Chondrocyte (in vitro differentiated cells): ENCODE results near the gene ABHD6. TPM values are rescaled to one million over a fixed set of nuclear protein-coding genes. Genes with fewer than 3 reads are reported as not detected.

Experiments used
- DNase-seq: peaks from one replicate; pipeline ENCODE4 v3.0.0; 2021; ENCODE audit warnings: mixed read lengths, low spot score
- H3K27ac Mint-ChIP-seq: one replicate; pipeline ENCODE4 v1.8.0; 2021; ENCODE audit warnings: mild to moderate bottlenecking, moderate library complexity, mixed read lengths; ENCODE audit not compliant: unreplicated experiment
- H3K27me3 Mint-ChIP-seq: 2 replicates; pipeline ENCODE4 v1.8.0; 2021; ENCODE audit warnings: low read depth, mixed read lengths
- H3K36me3 Mint-ChIP-seq: 2 replicates; pipeline ENCODE4 v1.8.0; 2021; ENCODE audit warnings: low read depth, mixed read lengths
- H3K4me1 Mint-ChIP-seq: 2 replicates; pipeline ENCODE4 v1.8.0; 2021; ENCODE audit warnings: low read depth, mild to moderate bottlenecking, mixed read lengths
- H3K4me3 Mint-ChIP-seq: one replicate; pipeline ENCODE4 v1.8.0; 2021; ENCODE audit warnings: mild to moderate bottlenecking, moderate library complexity, mixed read lengths; ENCODE audit not compliant: unreplicated experiment
- H3K9me3 Mint-ChIP-seq: 2 replicates; pipeline ENCODE4 v1.8.0; 2021; ENCODE audit warnings: low read depth, mixed read lengths
- CTCF ChIP-seq: fragments of 200-600 bp; sonication (generic); IDR thresholded peaks from 2 replicates; pipeline ENCODE4 v1.5.0; 2021; ENCODE audit warnings: antibody characterized with exemption, mild to moderate bottlenecking, moderate library complexity
- total RNA-seq: library from RNA; stranded (reverse); gene quantifications from 3 replicates; pipeline ENCODE4 v1.2.1, GENCODE V29; 2021

Gene ABHD6
- total RNA-seq, 1 donor from 2014 or later, result 7.4 TPM

- Mint-ChIP-seq H3K4me3 (no peak overlapping the region), H3K36me3 (no peaks in the 10 kb centered on the region), H3K27me3 (no peaks in the 10 kb centered on the region), H3K4me1 (peaks cover 23% of the 10 kb centered on the region), H3K9me3 (no peaks in the 10 kb centered on the region), H3K27ac (peak overlapping the region; percentile 68)
- TF ChIP-seq CTCF, result no peak
- no peak for DNase-seq
Measured at GRCh38 chr3:58325525-58325992, 88.0 kb downstream of the ABHD6 start.

GRCh38 chr3:58326267-58326900 lies 88.8 kb downstream of the ABHD6 start:
- no peak overlapping the region for H3K4me3 Mint-ChIP-seq
- H3K27me3 Mint-ChIP-seq, result no peaks in the 10 kb centered on the region
- H3K9me3 Mint-ChIP-seq, result no peaks in the 10 kb centered on the region
- no peaks in the 10 kb centered on the region for H3K36me3 Mint-ChIP-seq
- peak overlapping the region; percentile 32 for H3K27ac Mint-ChIP-seq
- no peak for TF ChIP-seq CTCF
- DNase-seq, result no peak
- H3K4me1 Mint-ChIP-seq, result peaks cover 23% of the 10 kb centered on the region

- H3K27me3 Mint-ChIP-seq, result no peaks in the 10 kb centered on the region
- no peaks in the 10 kb centered on the region for H3K9me3 Mint-ChIP-seq
- H3K4me1 Mint-ChIP-seq, result peaks cover 33% of the 10 kb centered on the region
- no peak overlapping the region for H3K27ac Mint-ChIP-seq
- H3K4me3 Mint-ChIP-seq, result no peak overlapping the region
- no peak for DNase-seq
- H3K36me3 Mint-ChIP-seq, result no peaks in the 10 kb centered on the region
- no peak for TF ChIP-seq CTCF
Measured at GRCh38 chr3:58329150-58329921, 91.7 kb downstream of the ABHD6 start.

- no peak for TF ChIP-seq CTCF
- Mint-ChIP-seq H3K9me3 (no peaks in the 10 kb centered on the region), H3K27ac (no peak overlapping the region), H3K4me1 (peaks cover 33% of the 10 kb centered on the region), H3K36me3 (no peaks in the 10 kb centered on the region), H3K27me3 (no peaks in the 10 kb centered on the region), H3K4me3 (no peak overlapping the region)
- no peak for DNase-seq
Measured at GRCh38 chr3:58329922-58330413, 92.4 kb downstream of the ABHD6 start.

GRCh38 chr3:58331593-58332152 lies 94.1 kb downstream of the ABHD6 start:
- Mint-ChIP-seq H3K9me3 (no peaks in the 10 kb centered on the region), H3K36me3 (no peaks in the 10 kb centered on the region), H3K4me1 (peaks cover 37% of the 10 kb centered on the region), H3K4me3 (no peak overlapping the region), H3K27me3 (no peaks in the 10 kb centered on the region), H3K27ac (no peak overlapping the region)
- TF ChIP-seq CTCF, result no peak
- DNase-seq, result no peak
